H9 (cell line): ENCODE results near the gene AANAT. TPM values are rescaled to one million over a fixed set of nuclear protein-coding genes. Genes with fewer than 3 reads are reported as not detected.

ENCODE experiments used
- DNase-seq: peaks from one replicate; pipeline ENCODE4 v3.0.0-alpha.2; 2017
- H2AFZ ChIP-seq: one replicate; pipeline ENCODE4 v1.6.1; 2013; ENCODE audit warnings: mild to moderate bottlenecking, low read length, control low read depth, moderate library complexity
- H2AK5ac ChIP-seq: 2 replicates; pipeline ENCODE4 v1.6.1; 2013; ENCODE audit warnings: low read length, control low read depth, mixed read lengths; ENCODE audit not compliant: insufficient read length
- H2BK120ac ChIP-seq: one replicate; pipeline ENCODE4 v1.6.1; 2013; ENCODE audit warnings: low read depth, mild to moderate bottlenecking, low read length, control low read depth, inconsistent platforms; ENCODE audit not compliant: poor library complexity, severe bottlenecking
- H2BK12ac ChIP-seq: 2 replicates; pipeline ENCODE4 v1.6.1; 2013; ENCODE audit warnings: low read length, control low read depth, mixed read lengths, low read depth; ENCODE audit not compliant: insufficient read length
- H2BK15ac ChIP-seq: 2 replicates; pipeline ENCODE4 v1.6.1; 2013; ENCODE audit warnings: low read depth, low read length, control low read depth
- H2BK20ac ChIP-seq: one replicate; pipeline ENCODE4 v1.6.1; 2013; ENCODE audit warnings: low read depth, mild to moderate bottlenecking, low read length, control low read depth, inconsistent platforms; ENCODE audit not compliant: poor library complexity, severe bottlenecking
- H2BK5ac ChIP-seq: 2 replicates; pipeline ENCODE4 v1.6.1; 2013; ENCODE audit warnings: low read length, control low read depth, mixed read lengths; ENCODE audit not compliant: insufficient read length
- H3K14ac ChIP-seq: 2 replicates; pipeline ENCODE4 v1.6.1; 2013; ENCODE audit warnings: low read length, control low read depth; ENCODE audit not compliant: insufficient read depth
- H3K18ac ChIP-seq: 2 replicates; pipeline ENCODE4 v1.6.1; 2013; ENCODE audit warnings: low read depth, mild to moderate bottlenecking, mixed read lengths, low read length, control low read depth; ENCODE audit not compliant: insufficient read length
- H3K23ac ChIP-seq: 2 replicates; pipeline ENCODE4 v1.6.1; 2013; ENCODE audit warnings: low read length, control low read depth, mixed read lengths, low read depth; ENCODE audit not compliant: insufficient read length
- H3K23me2 ChIP-seq: 2 replicates; pipeline ENCODE4 v1.6.1; 2013; ENCODE audit warnings: low read depth, mild to moderate bottlenecking, mixed read lengths, low read length, control low read depth; ENCODE audit not compliant: insufficient read length, poor library complexity, severe bottlenecking
- H3K27ac ChIP-seq: 2 replicates; pipeline ENCODE4 v1.5.1; 2013; ENCODE audit warnings: low read length, control low read depth, mixed read lengths, low read depth; ENCODE audit not compliant: insufficient read length
- H3K27me3 ChIP-seq: 2 replicates; pipeline ENCODE4 v1.6.1; 2013; ENCODE audit warnings: low read length, control low read depth, inconsistent platforms; ENCODE audit not compliant: insufficient read depth
- H3K4ac ChIP-seq: 2 replicates; pipeline ENCODE4 v1.6.1; 2013; ENCODE audit warnings: low read depth, mild to moderate bottlenecking, control low read depth, inconsistent platforms, low read length, moderate library complexity
- H3K4me1 ChIP-seq: 2 replicates; pipeline ENCODE4 v1.6.1; 2013; ENCODE audit warnings: low read length, control low read depth, inconsistent platforms; ENCODE audit not compliant: insufficient read depth
- H3K4me2 ChIP-seq: 2 replicates; pipeline ENCODE4 v1.6.1; 2013; ENCODE audit warnings: low read length, control low read depth, mixed read lengths; ENCODE audit not compliant: insufficient read length, insufficient read depth
- H3K56ac ChIP-seq: 2 replicates; pipeline ENCODE4 v1.6.1; 2013; ENCODE audit warnings: low read depth, mild to moderate bottlenecking, mixed read lengths, low read length, control low read depth; ENCODE audit not compliant: insufficient read length
- H3K79me1 ChIP-seq: 2 replicates; pipeline ENCODE4 v1.6.1; 2013; ENCODE audit warnings: low read depth, mild to moderate bottlenecking, moderate library complexity, low read length, control low read depth, inconsistent platforms; ENCODE audit not compliant: insufficient read depth, poor library complexity, severe bottlenecking
- H3K79me2 ChIP-seq: 2 replicates; pipeline ENCODE4 v1.6.1; 2013; ENCODE audit warnings: low read length, control low read depth, inconsistent platforms; ENCODE audit not compliant: insufficient read depth
- H3K9ac ChIP-seq: 2 replicates; pipeline ENCODE4 v1.6.1; 2013; ENCODE audit warnings: low read length, control low read depth, mixed read lengths; ENCODE audit not compliant: insufficient read length; ENCODE audit errors: extremely low read depth
- H3K9me3 ChIP-seq: one replicate; pipeline ENCODE4 v1.6.1; 2013; ENCODE audit warnings: low read depth, low read length, inconsistent platforms; ENCODE audit not compliant: control insufficient read depth
- H3T11ph ChIP-seq: one replicate; pipeline ENCODE4 v1.6.1; 2013; ENCODE audit warnings: mild to moderate bottlenecking, low read length, control low read depth, inconsistent platforms
- H4K20me1 ChIP-seq: one replicate; pipeline ENCODE4 v1.6.1; 2013; ENCODE audit not compliant: control insufficient read depth, insufficient read length, insufficient read depth
- H4K5ac ChIP-seq: 2 replicates; pipeline ENCODE4 v1.6.1; 2013; ENCODE audit warnings: low read depth, mild to moderate bottlenecking, mixed read lengths, low read length, control low read depth; ENCODE audit not compliant: insufficient read length
- H4K8ac ChIP-seq: replicated peaks from 2 replicates; pipeline ENCODE4 v1.6.1; 2013; ENCODE audit warnings: low read length, control low read depth, mixed read lengths, low read depth; ENCODE audit not compliant: insufficient read length
- H4K91ac ChIP-seq: 2 replicates; pipeline ENCODE4 v1.6.1; 2013; ENCODE audit warnings: low read depth, mild to moderate bottlenecking, moderate library complexity, mixed read lengths, low read length, control low read depth; ENCODE audit not compliant: insufficient read length
- H3K27ac Mint-ChIP-seq, 3 experiments: 2 replicates in 2 of 3; 3 replicates in 1 of 3; pipeline ENCODE4 v1.8.0; 2020 to 2021; ENCODE audit warnings: mixed read lengths in 3 of 3, mild to moderate bottlenecking in 1 of 3, moderate library complexity in 1 of 3
- H3K27me3 Mint-ChIP-seq: 2 replicates; pipeline ENCODE4 v1.8.0; 2021; ENCODE audit warnings: low read depth, mild to moderate bottlenecking, moderate library complexity, mixed read lengths
- H3K36me3 Mint-ChIP-seq, 3 experiments: 2 replicates in 2 of 3; 3 replicates in 1 of 3; pipeline ENCODE4 v1.8.0; 2020 to 2021; ENCODE audit warnings: low read depth in 3 of 3, mixed read lengths in 3 of 3; ENCODE audit not compliant: insufficient read depth in 1 of 3
- H3K4me1 Mint-ChIP-seq, 2 experiments: 2 replicates each; pipeline ENCODE4 v1.8.0; 2020; ENCODE audit warnings: mixed read lengths in 2 of 2
- H3K4me3 Mint-ChIP-seq, 2 experiments: 2 replicates in 1 of 2; 3 replicates in 1 of 2; pipeline ENCODE4 v1.8.0; 2020 to 2021; ENCODE audit warnings: mild to moderate bottlenecking in 2 of 2, mixed read lengths in 2 of 2, moderate library complexity in 1 of 2
- H3K9me3 Mint-ChIP-seq, 2 experiments: 2 replicates in 1 of 2; 3 replicates in 1 of 2; pipeline ENCODE4 v1.8.0; 2020; ENCODE audit warnings: mild to moderate bottlenecking in 2 of 2, mixed read lengths in 2 of 2, moderate library complexity in 1 of 2
- CTCF ChIP-seq: fragments of 200-600 bp; sonication (generic); conservative IDR thresholded peaks from 3 replicates; pipeline ENCODE4 v1.8.0; 2021; ENCODE audit warnings: antibody characterized with exemption, mild to moderate bottlenecking
- WGBS: extraction: QIAGEN DNeasy Blood & Tissue Kit; methylation state at CpG from one replicate; pipeline ENCODE4 v1.1.7; 2013; ENCODE audit warnings: missing lambda C conversion rate, low lambda C conversion rate, mixed read lengths; ENCODE audit not compliant: insufficient read length; ENCODE audit errors: extremely low coverage; 5-methylcytosine and 5-hydroxymethylcytosine counted together
- total RNA-seq: library from RNA; stranded (reverse); gene quantifications from 2 replicates; pipeline ENCODE4 v1.2.1, GENCODE V29; 2021

AANAT gene
- total RNA-seq, 1 experiment from 2014 or later, result 0.55 TPM

GRCh38 chr17:76474894-76475293 is 7.5 kb downstream of the AANAT start:
- H4K5ac ChIP-seq, result no peak overlapping the region
- H3K36me3 Mint-ChIP-seq, result peaks cover 4 to 27% (median 5%) of the 10 kb centered on the region in 3 experiments; a peak in 6 of 7 replicates
- no peak overlapping the region for H3K9ac ChIP-seq
- no peak overlapping the region for H2BK12ac ChIP-seq
- no peak overlapping the region for H3T11ph ChIP-seq
- no CpG with 5 or more reads among the region's 15 CpGs for WGBS
- no peak overlapping the region for H4K8ac ChIP-seq
- no peak overlapping the region for H3K4me2 ChIP-seq
- H3K4me3 Mint-ChIP-seq, result no peak overlapping the region
- no peak for TF ChIP-seq CTCF
- H2AK5ac ChIP-seq, result no peak overlapping the region
- no peaks in the 10 kb centered on the region for H3K4me1 ChIP-seq
- no peak overlapping the region for H3K18ac ChIP-seq
- H3K79me2 ChIP-seq, result no peaks in the 10 kb centered on the region
- H2BK120ac ChIP-seq, result no peak overlapping the region
- H3K56ac ChIP-seq, result no peak overlapping the region
- no peak overlapping the region for H3K27ac Mint-ChIP-seq
- H3K9me3 Mint-ChIP-seq, result no peaks in the 10 kb centered on the region; a peak in 1 of 5 replicates
- no peaks in the 10 kb centered on the region for H3K79me1 ChIP-seq
- no peaks in the 10 kb centered on the region for H4K20me1 ChIP-seq
- H3K27me3 ChIP-seq, result no peaks in the 10 kb centered on the region
- no peak overlapping the region for H3K27ac ChIP-seq
- H2BK20ac ChIP-seq, result no peak overlapping the region
- H3K27me3 Mint-ChIP-seq, result no peaks in the 10 kb centered on the region
- no peaks in the 10 kb centered on the region for H3K4me1 Mint-ChIP-seq
- no peak overlapping the region for H2BK15ac ChIP-seq
- no peak overlapping the region for H2AFZ ChIP-seq
- no peak overlapping the region for H3K4ac ChIP-seq
- H3K9me3 ChIP-seq, result no peaks in the 10 kb centered on the region
- DNase-seq, result no peak
- no peak overlapping the region for H3K23ac ChIP-seq
- no peak overlapping the region for H4K91ac ChIP-seq
- no peak overlapping the region for H2BK5ac ChIP-seq
- H3K14ac ChIP-seq, result no peak overlapping the region
- H3K23me2 ChIP-seq, result no peaks in the 10 kb centered on the region
